ENCODE results near the gene NXN.

Gene NXN

DNA sequence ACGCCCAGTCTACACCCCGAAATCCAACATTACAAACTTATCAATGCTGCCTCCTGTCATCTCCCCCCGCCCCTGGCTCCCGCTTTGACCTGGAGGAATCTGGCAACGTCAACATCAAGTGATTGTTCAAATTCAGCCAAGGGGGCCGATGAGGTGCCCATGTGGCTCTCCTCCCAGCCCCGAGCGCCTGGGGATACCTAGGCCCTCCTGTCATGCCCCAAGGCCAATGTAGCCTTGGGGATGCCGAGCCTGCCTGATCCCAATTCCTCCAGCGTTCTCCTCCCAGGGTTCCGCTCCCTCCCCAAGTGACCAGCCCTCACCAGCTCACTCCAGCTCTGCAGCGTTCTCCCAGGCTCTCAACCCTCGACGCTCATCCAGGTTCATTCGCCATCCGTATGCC lies 59.4 kb downstream of the NXN start:
- TF ChIP-seq, protein P1, sequence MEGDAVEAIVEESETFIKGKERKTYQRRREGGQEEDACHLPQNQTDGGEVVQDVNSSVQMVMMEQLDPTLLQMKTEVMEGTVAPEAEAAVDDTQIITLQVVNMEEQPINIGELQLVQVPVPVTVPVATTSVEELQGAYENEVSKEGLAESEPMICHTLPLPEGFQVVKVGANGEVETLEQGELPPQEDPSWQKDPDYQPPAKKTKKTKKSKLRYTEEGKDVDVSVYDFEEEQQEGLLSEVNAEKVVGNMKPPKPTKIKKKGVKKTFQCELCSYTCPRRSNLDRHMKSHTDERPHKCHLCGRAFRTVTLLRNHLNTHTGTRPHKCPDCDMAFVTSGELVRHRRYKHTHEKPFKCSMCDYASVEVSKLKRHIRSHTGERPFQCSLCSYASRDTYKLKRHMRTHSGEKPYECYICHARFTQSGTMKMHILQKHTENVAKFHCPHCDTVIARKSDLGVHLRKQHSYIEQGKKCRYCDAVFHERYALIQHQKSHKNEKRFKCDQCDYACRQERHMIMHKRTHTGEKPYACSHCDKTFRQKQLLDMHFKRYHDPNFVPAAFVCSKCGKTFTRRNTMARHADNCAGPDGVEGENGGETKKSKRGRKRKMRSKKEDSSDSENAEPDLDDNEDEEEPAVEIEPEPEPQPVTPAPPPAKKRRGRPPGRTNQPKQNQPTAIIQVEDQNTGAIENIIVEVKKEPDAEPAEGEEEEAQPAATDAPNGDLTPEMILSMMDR (IDR thresholded peaks at IDR 0.05) = no peak

- TF ChIP-seq, protein P1 (IDR thresholded peaks at IDR 0.05) = no peak
Measured at GRCh38 chr17:917941-918740, 61.4 kb downstream of the NXN start.

GRCh38 chr17:917391-917811 lies 62.2 kb downstream of the NXN start:
- TF ChIP-seq, protein P1 (IDR thresholded peaks at IDR 0.05) = no peak

DNA sequence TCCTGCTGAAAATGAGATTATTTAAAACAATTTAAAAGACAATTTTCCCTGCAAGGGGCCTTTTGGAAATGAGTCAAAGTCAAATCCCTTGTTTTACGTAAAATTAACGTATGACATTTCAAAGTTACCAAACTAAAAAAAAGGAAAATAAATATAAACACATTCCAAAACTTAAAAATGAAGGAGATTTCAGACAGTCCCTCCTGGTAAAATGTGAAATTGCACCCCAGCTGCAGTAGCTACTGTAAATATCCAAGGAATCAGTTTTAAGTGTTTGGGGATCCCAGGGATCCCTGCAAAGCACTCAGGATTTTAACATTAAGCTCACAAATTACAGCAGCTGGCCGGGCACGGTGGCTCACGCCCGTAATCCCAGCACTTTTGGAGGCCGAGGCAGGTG lies 63.3 kb downstream of the NXN start:
- TF ChIP-seq, protein P1 (IDR thresholded peaks at IDR 0.05) = no peak

GRCh38 chr17:915538-916201 lies 63.9 kb downstream of the NXN start:
- TF ChIP-seq, protein P1 (IDR thresholded peaks at IDR 0.05) = no peak

DNA sequence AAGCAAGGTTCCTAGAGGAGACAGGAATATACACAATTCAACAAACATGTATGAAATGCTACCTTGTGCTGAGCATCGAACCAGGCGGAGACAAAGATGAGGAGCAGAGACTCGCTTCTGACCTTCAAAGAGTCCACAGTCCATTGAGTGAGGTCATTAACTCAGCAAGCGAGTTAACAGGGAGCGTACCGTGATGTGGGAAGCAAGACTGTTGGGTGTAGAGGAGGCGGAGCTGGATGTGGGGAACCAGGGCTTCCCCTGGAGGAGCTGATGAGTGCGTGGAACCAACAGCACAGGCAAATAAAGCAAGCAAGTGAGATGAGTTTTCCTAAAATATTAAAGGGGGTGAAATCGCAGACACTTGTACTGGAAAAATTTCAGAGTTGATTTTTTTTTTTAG lies 65.0 kb downstream of the NXN start:
- TF ChIP-seq, protein P1 (IDR thresholded peaks at IDR 0.05) = no peak

- TF ChIP-seq, protein P1 (IDR thresholded peaks at IDR 0.05) = no peak
Measured at GRCh38 chr17:913207-913606, 66.4 kb downstream of the NXN start.

Data from LNCAP (cell line).